ENCODE data around the gene THYN1. TPM values are rescaled to one million over a fixed set of nuclear protein-coding genes. Genes with fewer than 3 reads are reported as not detected.

Gene THYN1
- total RNA-seq, 1 donor from 2014 or later = 62.5 TPM

DNA sequence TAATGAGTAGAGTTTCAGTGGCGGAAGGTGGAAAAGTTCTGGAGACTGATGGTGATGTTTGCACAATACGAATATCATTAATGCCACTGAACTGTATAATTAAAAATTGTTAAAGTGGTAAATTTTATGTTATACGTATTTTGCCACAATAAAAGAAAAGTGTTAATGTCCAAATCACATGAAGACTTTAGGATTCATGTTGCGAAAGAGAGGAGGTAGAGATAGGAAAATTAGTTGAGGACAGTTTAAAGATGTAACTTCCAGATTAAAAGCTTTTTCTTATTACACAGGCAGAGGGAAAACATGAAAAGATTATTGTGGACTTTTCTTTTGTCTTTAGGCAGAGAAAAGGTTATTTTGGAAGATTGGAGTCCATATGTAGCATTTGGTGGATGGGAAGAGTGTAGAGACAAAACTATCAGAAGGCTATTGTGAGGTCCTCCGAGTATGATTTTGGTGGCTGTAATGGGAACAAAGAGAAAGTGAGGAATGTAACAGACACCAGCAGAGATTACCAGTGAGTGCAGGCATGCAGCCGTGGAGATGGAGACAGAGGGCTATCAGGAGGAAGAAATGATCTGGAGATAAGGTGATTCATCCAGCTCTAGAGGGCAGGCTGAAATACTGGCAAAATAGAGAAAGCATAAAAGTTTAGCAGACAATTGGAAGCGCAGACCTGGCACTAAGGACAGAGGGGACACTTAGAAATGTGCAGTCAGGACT lies 16.2 kb downstream of the THYN1 start:
- DNase-seq (ENCODE audit: low read depth, low spot score) = no peak
- no peak overlapping the region for H3K27ac Mint-ChIP-seq (ENCODE audit: unreplicated experiment)
- H3K9me3 Mint-ChIP-seq = no peaks in the 10 kb centered on the region

DNA sequence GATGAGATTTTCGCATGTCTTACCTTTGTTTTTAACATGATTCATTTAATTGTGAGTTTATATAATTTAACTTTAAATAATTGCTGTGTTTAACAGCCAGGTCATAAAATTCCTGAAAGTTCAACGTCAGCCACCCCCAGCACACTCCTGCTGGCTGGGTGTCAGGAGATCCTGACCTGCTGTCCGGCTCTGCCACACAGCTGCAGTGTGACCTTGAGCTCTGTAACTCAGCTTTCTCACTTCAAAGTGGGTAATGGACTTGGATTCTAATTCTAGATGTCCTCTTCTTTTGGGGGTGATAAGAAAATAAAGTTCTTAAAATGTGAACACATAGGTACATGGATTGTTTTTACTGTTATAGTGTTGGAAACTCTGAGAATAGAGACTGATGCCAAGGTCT lies 17.8 kb downstream of the THYN1 start:
- no peak for DNase-seq (ENCODE audit: low read depth, low spot score)
- H3K4me1 Mint-ChIP-seq = peaks cover 4% of the 10 kb centered on the region
- H3K9me3 Mint-ChIP-seq = no peaks in the 10 kb centered on the region
- H3K27me3 Mint-ChIP-seq (ENCODE audit: low read depth) = no peaks in the 10 kb centered on the region
- TF ChIP-seq, protein P1, sequence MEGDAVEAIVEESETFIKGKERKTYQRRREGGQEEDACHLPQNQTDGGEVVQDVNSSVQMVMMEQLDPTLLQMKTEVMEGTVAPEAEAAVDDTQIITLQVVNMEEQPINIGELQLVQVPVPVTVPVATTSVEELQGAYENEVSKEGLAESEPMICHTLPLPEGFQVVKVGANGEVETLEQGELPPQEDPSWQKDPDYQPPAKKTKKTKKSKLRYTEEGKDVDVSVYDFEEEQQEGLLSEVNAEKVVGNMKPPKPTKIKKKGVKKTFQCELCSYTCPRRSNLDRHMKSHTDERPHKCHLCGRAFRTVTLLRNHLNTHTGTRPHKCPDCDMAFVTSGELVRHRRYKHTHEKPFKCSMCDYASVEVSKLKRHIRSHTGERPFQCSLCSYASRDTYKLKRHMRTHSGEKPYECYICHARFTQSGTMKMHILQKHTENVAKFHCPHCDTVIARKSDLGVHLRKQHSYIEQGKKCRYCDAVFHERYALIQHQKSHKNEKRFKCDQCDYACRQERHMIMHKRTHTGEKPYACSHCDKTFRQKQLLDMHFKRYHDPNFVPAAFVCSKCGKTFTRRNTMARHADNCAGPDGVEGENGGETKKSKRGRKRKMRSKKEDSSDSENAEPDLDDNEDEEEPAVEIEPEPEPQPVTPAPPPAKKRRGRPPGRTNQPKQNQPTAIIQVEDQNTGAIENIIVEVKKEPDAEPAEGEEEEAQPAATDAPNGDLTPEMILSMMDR (conservative IDR thresholded peaks at IDR 0.05) = no peak
- no peak overlapping the region for H3K27ac Mint-ChIP-seq (ENCODE audit: unreplicated experiment)
- H3K36me3 Mint-ChIP-seq (ENCODE audit: low read depth) = peaks cover 6% of the 10 kb centered on the region
- no peak overlapping the region for H3K4me3 Mint-ChIP-seq

More for the DNA sequence above, 16.2 kb downstream of the THYN1 start:
- TF ChIP-seq, protein P1 (conservative IDR thresholded peaks at IDR 0.05) = no peak
- H3K4me3 Mint-ChIP-seq = no peak overlapping the region
- no peaks in the 10 kb centered on the region for H3K27me3 Mint-ChIP-seq (ENCODE audit: low read depth)
- H3K4me1 Mint-ChIP-seq = no peaks in the 10 kb centered on the region
- peaks cover 6% of the 10 kb centered on the region for H3K36me3 Mint-ChIP-seq (ENCODE audit: low read depth)

DNA sequence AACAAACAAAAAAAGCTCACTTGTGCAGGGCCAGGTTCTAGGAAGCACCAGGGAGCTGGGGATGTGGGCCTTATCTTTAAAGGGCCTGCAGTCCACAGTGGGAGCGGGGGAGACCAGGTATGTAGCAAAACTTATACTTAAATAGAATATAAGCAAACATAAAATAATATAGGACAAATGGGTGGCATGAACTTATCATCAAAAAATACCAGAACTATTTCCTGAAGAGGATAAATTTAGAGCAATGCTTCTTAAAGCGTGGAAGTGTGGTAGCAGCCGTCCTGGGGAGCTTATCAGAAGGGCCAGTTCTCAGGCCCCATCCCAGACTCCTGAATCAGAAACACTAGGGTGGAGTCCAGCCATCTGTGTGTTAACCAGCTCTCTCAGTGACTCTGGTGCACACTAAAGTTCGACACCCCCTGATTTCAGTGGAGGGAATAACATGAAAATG lies 19.4 kb downstream of the THYN1 start:
- Mint-ChIP-seq H3K27me3 (ENCODE audit: low read depth) (no peaks in the 10 kb centered on the region), H3K36me3 (ENCODE audit: low read depth) (peaks cover 6% of the 10 kb centered on the region), H3K27ac (ENCODE audit: unreplicated experiment) (no peak overlapping the region), H3K9me3 (no peaks in the 10 kb centered on the region), H3K4me3 (no peak overlapping the region), H3K4me1 (peaks cover 15% of the 10 kb centered on the region)
- DNase-seq (ENCODE audit: low read depth, low spot score) = no peak
- TF ChIP-seq, protein P1 (conservative IDR thresholded peaks at IDR 0.05) = no peak

DNA sequence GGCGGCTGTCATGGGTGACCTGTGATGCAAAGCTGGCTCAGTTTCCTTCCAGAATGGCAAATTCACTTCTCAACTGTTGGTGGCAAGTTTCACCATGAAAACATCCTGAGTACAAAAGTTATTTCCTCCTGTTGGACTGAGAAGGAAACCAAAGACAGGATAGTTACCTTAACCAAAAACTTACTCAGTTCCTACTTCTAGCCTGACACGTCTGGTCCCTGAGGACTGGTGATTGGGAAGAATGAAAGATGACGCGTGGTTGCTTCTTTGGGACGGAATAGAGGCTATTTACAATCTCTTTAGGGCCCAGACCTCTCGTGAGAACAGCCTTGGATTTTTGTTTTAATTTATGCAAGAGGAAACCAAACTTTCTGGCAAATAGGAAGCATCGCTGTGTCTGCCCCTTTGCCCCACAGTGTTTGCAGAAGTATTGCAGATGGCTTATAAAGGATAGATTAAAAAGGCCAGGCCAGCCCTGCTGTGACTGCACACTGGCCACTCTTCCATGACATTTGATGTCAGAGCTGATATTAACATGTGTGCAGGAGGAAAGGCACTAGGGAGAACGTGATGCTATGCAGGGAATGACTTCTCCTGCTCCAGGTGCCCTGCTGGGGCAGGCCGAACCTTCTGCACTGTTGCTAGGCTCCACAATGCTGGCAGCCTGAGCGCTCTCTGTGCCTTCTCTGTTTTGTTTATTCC lies 21.0 kb downstream of the THYN1 start:
- Mint-ChIP-seq H3K27me3 (ENCODE audit: low read depth) (no peaks in the 10 kb centered on the region), H3K9me3 (no peaks in the 10 kb centered on the region), H3K36me3 (ENCODE audit: low read depth) (peaks cover 3% of the 10 kb centered on the region), H3K4me1 (peaks cover 24% of the 10 kb centered on the region), H3K27ac (ENCODE audit: unreplicated experiment) (no peak overlapping the region), H3K4me3 (no peak overlapping the region)
- TF ChIP-seq, protein P1 (conservative IDR thresholded peaks at IDR 0.05) = no peak
- no peak for DNase-seq (ENCODE audit: low read depth, low spot score)

DNA sequence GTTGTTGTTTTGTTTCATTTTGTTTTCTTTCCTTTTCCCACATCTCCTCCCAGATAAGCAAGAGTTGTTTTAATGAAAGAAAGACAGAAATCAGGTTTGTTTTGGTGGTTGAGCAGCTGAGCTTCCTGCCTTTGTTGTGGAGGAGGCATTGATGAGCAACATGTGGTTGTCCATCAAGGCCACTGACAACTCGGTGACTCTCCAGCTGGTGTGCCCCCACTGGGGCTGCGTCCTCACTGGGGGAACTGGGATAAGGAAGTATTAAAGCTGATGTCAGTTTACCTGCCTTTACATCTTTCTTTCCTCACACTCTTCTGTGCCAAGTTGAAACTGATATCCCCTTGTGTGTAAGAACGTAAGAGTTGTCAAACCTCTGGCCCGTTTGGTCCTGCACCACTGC lies 22.8 kb downstream of the THYN1 start:
- H3K36me3 Mint-ChIP-seq (ENCODE audit: low read depth) = peaks cover 3% of the 10 kb centered on the region
- DNase-seq (ENCODE audit: low read depth, low spot score) = no peak
- no peaks in the 10 kb centered on the region for H3K9me3 Mint-ChIP-seq
- no peak overlapping the region for H3K27ac Mint-ChIP-seq (ENCODE audit: unreplicated experiment)
- H3K27me3 Mint-ChIP-seq (ENCODE audit: low read depth) = no peaks in the 10 kb centered on the region
- TF ChIP-seq, protein P1 (conservative IDR thresholded peaks at IDR 0.05) = no peak
- peaks cover 38% of the 10 kb centered on the region for H3K4me1 Mint-ChIP-seq
- no peak overlapping the region for H3K4me3 Mint-ChIP-seq

Measured in neural crest cell (in vitro differentiated cells).